HepG2 (cell line): ENCODE data around the gene IL4I1. TPM values are rescaled to one million over a fixed set of nuclear protein-coding genes. Genes with fewer than 3 reads are reported as not detected.

Experiments used
- ATF2 ChIP-seq: sonication (generic); formaldehyde crosslinking; IDR thresholded peaks from 2 replicates; pipeline ENCODE4 v1.4.0; 2020; ENCODE audit warnings: missing genetic modification reagents
- FOXK1 ChIP-seq: sonication (generic); formaldehyde crosslinking; IDR thresholded peaks from 2 replicates; pipeline ENCODE4 v1.4.0; 2020; ENCODE audit warnings: low read depth, missing genetic modification reagents, borderline replicate concordance
- HBP1 ChIP-seq: IDR thresholded peaks from 2 replicates; pipeline ENCODE4 v1.6.1; 2016; ENCODE audit warnings: low read depth, control low read depth
- HMG20B ChIP-seq: conservative IDR thresholded peaks from 2 replicates; pipeline ENCODE4 v1.6.1; 2016; ENCODE audit warnings: missing genetic modification reagents, missing compliant biosample characterization
- JARID2 ChIP-seq: sonication (generic); formaldehyde crosslinking; IDR thresholded peaks from 2 replicates; pipeline ENCODE4 v1.8.1; 2023; ENCODE audit warnings: missing genetic modification reagents, inconsistent platforms; ENCODE audit not compliant: insufficient replicate concordance
- KAT8 ChIP-seq: IDR thresholded peaks from 2 replicates; pipeline ENCODE4 v1.6.1; 2016; ENCODE audit warnings: missing genetic modification reagents, missing compliant biosample characterization
- KLF16 ChIP-seq, 2 experiments: sonication (generic) in 1 of 2; formaldehyde crosslinking in 1 of 2; IDR thresholded peaks; 2 replicates each; pipeline versions ENCODE4 v1.6.1 to v1.8.0; 2016 to 2023; ENCODE audit warnings: missing genetic modification reagents in 2 of 2, missing compliant biosample characterization in 1 of 2
- MBNL3 ChIP-seq: fragments of 250-450 bp; sonication (Bioruptor Pico); conservative IDR thresholded peaks from 2 replicates; pipeline ENCODE4 v1.8.0; 2022; ENCODE audit warnings: mild to moderate bottlenecking, inconsistent platforms
- PHB2 ChIP-seq: fragments of 450-650 bp; IDR thresholded peaks from 2 replicates; pipeline ENCODE4 v1.6.1; 2018; ENCODE audit not compliant: partially characterized antibody
- RARA ChIP-seq: IDR thresholded peaks from 2 replicates; pipeline ENCODE4 v1.6.1; 2016; ENCODE audit warnings: missing genetic modification reagents, missing compliant biosample characterization
- TBX2 ChIP-seq: sonication (generic); formaldehyde crosslinking; IDR thresholded peaks from 2 replicates; pipeline ENCODE4 v1.5.0; 2020; ENCODE audit warnings: missing genetic modification reagents, mild to moderate bottlenecking, borderline replicate concordance
- TOE1 ChIP-seq: sonication (generic); formaldehyde crosslinking; IDR thresholded peaks from 2 replicates; pipeline ENCODE4 v1.4.0; 2020; ENCODE audit warnings: mild to moderate bottlenecking, missing genetic modification reagents
- TRIM22 ChIP-seq: fragments of 450-650 bp; IDR thresholded peaks from 2 replicates; pipeline ENCODE4 v1.6.1; 2017
- U2AF1 ChIP-seq: fragments of 200-400 bp; formaldehyde crosslinking; optimal IDR thresholded peaks from 2 replicates; pipeline ENCODE3; 2017; ENCODE audit warnings: mild to moderate bottlenecking, low read depth, low read length
- ZBTB20 ChIP-seq: sonication (generic); formaldehyde crosslinking; IDR thresholded peaks from 2 replicates; pipeline ENCODE4 v1.8.1; 2023; ENCODE audit warnings: missing genetic modification reagents, low read depth, mild to moderate bottlenecking, borderline replicate concordance
- ZBTB7A ChIP-seq: sonication (generic); formaldehyde crosslinking; IDR thresholded peaks from 2 replicates; pipeline ENCODE4 v1.8.0; 2022; ENCODE audit warnings: mild to moderate bottlenecking, missing genetic modification reagents
- ZKSCAN1 ChIP-seq: fragments of 150-350 bp; IDR thresholded peaks from 2 replicates; pipeline ENCODE4 v1.6.1; 2014; ENCODE audit warnings: low read length
- ZKSCAN5 ChIP-seq: sonication (generic); formaldehyde crosslinking; IDR thresholded peaks from 2 replicates; pipeline ENCODE4 v1.5.1; 2020; ENCODE audit warnings: mild to moderate bottlenecking, missing genetic modification reagents
- ZNF580 ChIP-seq: IDR thresholded peaks from 2 replicates; pipeline ENCODE4 v1.6.1; 2016; ENCODE audit warnings: low read depth, borderline replicate concordance
- ZNF782 ChIP-seq: sonication (generic); formaldehyde crosslinking; IDR thresholded peaks from 2 replicates; pipeline ENCODE4 v1.4.0; 2020; ENCODE audit warnings: missing genetic modification reagents, mild to moderate bottlenecking, borderline replicate concordance
- ZNF784 ChIP-seq: sonication (generic); formaldehyde crosslinking; IDR thresholded peaks from 2 replicates; pipeline ENCODE4 v1.5.1; 2020; ENCODE audit warnings: missing genetic modification reagents, mild to moderate bottlenecking, borderline replicate concordance
- polyA plus RNA-seq, 8 experiments: library from polyadenylated mRNA; depleted of rRNA in 3 of 8; stranded (reverse) in 7 of 8; unstranded in 1 of 8; fragments of >200 nt; fragmentation: Illumina TruSeq in 4 of 8; extraction: Trizol in 4 of 8; gene quantifications; 2 replicates each; pipeline versions ENCODE4 v1.2.1 to v1.2.3, GENCODE V29; 2011 to 2016; ENCODE audit warnings: low read depth in 4 of 8, missing spikeins in 1 of 8, mixed read lengths in 1 of 8; ENCODE audit not compliant: insufficient read depth in 1 of 8
- total RNA-seq, 5 experiments: library from RNA; depleted of rRNA; stranded (reverse); fragments of >200 nt; fragmentation: Illumina TruSeq; extraction: Trizol; gene quantifications; 2 replicates each; pipeline ENCODE4 v1.2.3, GENCODE V29; 2016; ENCODE audit warnings: low read depth in 1 of 5

IL4I1 gene
- total and polyA plus RNA-seq, 2 of the 13 experiments (the other 11 are each of a cell fraction or from before 2014, with no cell fraction given), result not detected

GRCh38 chr19:49850487-49851342 lies 46.0 kb downstream of the IL4I1 start, which contains the start of gene PTOV1 (continued):
- TF ChIP-seq TRIM22 (no peak), PHB2 (no peak), TBX2 (peak; percentile 76), HBP1 (CRISPR knock-in tag) (no peak), ZNF580 (no peak), MBNL3 (CRISPR knock-in tag) (no peak), ATF2 (CRISPR knock-in tag) (peak; percentile 31; the same call in 1 of the 2 replicates), U2AF1 (no peak), ZKSCAN5 (CRISPR knock-in tag) (no peak), RARA (CRISPR knock-in tag) (peak; percentile 25), ZKSCAN1 (no peak), KAT8 (peak; percentile 66), ZBTB7A (CRISPR knock-in tag) (peak; percentile 58; the same call in 1 of the 2 replicates), ZNF784 (CRISPR knock-in tag) (peak; percentile 95), HMG20B (CRISPR knock-in tag) (no peak), JARID2 (CRISPR knock-in tag) (no peak), KLF16 (CRISPR knock-in tag; IDR thresholded peaks at IDR 0.05) (peak in 1 of 2 experiments; percentile 55; a peak in 1 of 4 replicates), FOXK1 (no peak), ZBTB20 (CRISPR knock-in tag) (no peak), TOE1 (no peak), ZNF782 (CRISPR knock-in tag) (no peak; the same call in 1 of the 2 replicates)
